HG03442 (cell line): ENCODE measurements around the gene LBX1.

Experiments
- ATAC-seq: cut with Tn5 transposase; IDR thresholded peaks from one replicate; pipeline ENCODE4 v1.9.1; 2021; ENCODE audit warnings: mild to moderate bottlenecking, moderate library complexity; ENCODE audit not compliant: unreplicated experiment

The LBX1 gene

DNA sequence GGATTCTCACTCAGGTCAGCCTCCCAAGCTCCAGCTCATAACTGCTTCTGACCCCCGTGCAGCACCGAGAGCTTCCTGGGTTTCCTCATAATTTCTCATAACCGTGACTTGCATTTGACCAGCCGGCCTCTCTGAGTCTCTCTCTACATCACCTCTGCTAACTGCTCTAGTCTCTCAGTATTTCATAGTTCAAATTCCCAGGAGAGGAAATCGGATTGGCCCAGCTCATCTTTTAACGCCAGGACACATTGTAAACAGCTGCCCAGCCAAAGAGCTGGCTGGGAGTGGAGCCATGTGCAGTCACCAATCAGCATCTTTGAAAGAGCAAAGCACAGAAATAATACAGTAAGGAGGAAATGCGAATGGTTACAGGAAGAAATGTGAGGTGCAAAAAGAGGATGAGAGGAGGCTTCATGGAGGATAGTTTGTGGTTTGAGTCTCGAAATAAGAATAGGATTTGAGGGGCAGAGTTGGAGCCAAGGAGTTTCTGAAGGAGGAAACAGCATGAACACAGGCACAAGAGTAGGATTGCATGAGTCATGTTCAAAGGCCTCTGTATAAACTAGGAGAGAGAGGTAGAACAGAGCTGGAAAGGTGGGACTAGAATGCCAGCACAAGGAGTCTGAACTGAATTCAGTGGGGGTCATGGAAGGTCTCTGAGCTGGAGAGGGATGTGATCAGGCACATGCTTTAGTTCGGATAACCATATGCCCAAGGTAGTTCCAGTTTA is 15.2 kb upstream of the LBX1 start:
- no peak for ATAC-seq

- no peak for ATAC-seq
Measured at GRCh38 chr10:101241840-101242707, 12.8 kb upstream of the LBX1 start.

DNA sequence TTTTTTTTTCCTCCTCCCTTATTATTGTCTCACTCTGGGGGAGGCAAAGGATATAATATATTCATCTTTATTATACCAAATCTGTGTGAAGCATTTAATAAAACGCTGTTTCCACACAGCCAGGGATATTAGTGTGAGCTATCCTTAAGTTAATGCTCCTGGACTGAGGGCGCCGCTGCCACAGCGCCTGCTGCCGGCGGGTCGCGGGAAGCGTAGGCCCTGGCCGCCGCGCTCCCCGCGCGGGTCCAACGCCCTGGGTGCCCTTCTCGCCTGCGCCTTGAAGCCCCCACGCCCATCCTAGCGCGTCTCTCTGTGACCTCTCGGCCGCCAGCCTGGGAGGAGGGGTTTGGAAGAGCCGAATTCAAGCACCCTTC is 9.5 kb upstream of the LBX1 start:
- ATAC-seq = no peak

DNA sequence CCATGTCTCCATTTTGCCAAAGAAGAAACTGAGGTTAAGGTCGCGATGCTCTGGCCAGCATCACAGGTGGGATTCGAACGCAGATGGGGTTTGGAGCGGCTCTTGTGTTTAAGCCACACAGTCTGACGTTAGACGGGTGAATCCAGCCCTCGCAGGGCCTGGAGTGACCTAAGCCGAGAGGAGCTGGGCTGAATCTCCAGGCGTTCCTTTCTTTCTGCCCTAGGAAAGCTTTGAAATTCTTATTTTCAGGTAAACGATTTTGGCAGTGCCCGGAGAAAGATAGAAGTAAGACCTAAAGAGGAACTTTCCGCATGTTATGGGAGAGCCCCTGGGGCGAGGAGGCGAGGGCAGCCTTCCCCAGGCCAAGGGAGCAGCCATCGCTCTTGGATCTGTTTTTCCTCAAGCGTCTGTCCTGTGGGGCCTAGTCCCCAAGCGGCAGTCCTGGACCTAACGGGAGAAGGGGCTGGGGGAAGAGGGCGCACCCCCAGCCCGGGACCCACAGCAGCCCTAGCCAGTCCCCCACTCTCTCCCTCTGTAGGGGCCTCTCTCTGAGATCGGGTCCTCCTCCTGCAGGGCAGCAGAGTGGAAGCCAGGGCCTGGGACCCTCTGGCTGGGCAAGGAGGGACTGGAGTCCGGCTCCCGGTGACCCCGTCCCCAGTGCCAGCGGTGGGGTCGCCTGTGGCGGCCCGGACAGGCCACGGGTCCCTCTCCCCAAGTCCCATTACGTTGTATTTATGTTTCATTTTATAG is 8.9 kb upstream of the LBX1 start:
- ATAC-seq = no peak

DNA sequence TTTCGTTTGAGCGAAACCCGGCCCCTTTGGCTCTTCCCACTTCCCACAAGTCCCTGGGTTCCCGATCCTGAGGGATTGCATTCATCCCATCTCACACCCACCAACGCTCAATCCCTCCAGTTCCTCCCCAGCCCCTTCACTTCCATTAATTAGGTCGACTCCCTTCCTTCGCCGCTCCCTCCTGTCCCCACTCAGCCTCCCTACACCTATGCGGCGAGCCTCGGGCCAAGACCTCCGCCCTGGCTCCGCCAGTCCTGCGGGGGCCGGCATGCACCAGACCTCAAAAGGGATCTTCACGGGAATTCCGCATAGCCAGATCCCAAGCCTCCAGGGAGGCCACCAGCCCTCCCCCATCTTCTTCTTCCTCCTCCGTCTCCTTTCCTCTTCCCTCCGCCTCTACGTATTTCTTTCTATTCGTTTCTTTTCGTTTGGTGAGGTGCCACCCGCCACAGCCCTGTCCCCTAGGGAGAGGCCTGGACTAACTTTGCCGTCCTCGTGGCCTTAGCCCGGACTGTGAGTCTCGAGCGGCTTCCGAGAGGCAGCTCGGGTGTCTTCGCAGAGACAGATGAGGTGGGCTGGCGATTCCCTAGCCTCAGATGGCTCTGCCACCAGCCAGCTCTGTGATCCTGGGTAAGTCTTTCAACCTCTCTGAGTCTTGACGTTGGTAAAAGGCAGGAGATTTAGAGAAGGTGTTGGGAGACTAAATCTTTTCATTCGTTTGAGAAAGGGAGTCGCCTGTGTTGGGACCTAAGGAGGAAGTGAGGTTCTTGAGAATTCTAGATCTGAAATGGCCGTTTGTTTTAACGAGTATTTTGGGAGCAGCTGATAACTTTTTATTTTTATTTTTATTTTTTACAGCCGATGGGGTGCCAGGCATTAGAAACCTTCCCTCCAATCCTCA is 8.1 kb upstream of the LBX1 start:
- ATAC-seq = no peak

DNA sequence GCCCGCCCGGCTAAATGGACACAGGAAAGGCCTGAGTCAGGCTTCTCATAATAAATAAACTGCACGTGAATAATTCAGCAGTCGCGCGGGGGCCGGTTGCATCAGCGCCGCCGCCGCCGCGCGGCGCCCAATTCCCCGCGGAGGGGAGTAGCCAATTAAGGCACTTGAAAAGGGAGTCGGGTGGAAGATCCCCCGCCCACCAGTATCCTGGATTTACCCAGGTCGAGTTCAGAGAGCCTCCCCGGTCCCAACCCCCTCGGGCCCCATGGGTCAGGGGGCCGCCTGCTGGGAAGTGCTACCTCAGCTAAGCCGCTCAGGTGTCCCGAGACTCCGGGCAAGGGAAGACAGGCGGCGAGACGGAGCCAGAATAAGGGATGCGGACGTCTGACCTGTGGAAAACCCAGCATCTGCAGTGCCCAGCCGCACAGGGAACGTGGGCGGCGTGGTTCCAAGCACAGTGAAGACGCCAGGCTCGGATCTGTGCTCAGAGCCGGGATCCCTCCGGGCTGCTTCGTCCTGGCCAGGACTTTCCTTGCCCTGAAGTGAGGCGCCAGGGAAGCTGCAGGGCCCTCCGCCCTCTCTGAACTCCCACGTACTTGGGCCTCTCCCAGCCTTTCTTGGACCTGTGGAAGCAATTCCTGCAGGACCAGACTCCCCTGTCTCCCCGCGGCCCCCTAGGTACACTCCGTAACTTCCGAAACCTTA is 7.3 kb upstream of the LBX1 start:
- ATAC-seq = no peak

- ATAC-seq = no peak
Measured at GRCh38 chr10:101235766-101236165, 6.5 kb upstream of the LBX1 start.

DNA sequence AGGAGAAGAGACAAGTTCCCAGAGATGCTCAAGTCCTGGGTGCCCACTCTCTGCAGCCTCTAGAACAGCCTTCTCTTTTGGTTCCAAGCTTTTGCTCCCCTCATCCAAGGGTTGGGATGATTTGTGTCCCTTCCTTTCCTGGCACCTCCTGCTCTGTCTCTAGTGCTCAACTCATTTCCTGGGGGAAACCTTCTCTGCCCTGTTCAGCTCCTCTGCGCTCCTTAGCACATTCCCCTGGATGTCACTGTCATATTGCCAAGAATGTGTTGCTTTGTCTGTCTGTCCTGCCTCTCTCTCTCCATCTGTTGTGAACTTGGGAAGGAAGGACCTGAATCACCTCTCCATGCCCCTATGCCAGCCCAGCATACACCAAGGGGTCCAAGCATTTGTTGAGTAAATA is 5.1 kb upstream of the LBX1 start:
- ATAC-seq = no peak

- no peak for ATAC-seq
Measured at GRCh38 chr10:101233863-101234262, 4.6 kb upstream of the LBX1 start.

GRCh38 chr10:101233443-101233842 is 4.2 kb upstream of the LBX1 start:
- no peak for ATAC-seq

DNA sequence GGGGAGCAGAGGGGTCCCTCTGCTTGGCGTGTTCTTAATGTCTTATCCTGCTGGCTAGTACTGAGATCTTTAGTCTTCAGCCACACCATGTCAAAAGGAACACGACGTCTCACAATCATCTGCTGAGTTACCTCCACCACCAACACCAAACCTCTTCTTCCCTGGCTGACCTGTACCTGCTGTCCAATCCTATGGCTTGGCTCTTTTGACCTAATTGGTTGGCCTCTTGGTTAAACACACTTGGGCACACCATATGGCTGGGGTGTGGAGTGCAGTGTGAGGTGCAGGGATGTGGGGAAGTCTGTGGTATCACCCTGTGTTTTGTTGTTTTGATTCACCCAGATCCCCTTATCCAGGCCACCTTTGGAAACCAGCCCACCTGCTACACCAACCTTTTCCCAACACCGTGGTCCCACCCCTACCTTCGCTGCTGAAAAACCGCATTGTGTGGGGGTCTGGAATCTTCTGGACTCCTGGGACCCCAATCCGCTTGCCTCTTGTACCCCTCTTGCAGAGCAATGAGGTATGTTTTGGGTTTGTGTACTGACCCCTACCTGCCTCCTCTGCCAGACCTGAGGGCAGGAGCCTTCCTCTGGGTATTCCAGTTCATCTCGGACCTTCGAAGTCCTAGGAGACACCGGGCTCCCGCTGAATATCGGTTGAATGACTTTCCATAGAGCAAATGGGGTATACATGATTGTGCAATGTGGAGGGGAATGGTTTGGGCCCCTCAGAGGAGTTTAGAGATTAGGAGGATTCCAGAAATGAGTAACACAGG is 2.8 kb upstream of the LBX1 start:
- no peak for ATAC-seq

GRCh38 chr10:101231092-101231491 is 1.8 kb upstream of the LBX1 start:
- ATAC-seq = no peak

- ATAC-seq = no peak
Measured at GRCh38 chr10:101230183-101230917, 1.1 kb upstream of the LBX1 start.

DNA sequence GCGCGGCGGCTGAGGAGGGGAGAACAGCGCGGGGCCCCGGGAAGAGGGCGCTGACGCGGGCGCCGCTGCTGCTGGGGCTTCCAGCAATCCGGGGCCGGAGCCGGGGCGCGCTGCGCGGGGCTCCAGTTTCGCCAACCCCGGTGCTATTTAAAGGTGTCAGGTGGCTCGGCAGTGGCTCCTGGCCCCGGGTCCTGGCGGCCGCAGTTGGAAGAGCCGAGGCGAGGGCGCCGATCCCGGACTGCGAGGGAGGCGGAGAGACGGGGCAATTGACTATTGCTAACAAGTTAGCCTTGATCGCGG is 347 bp downstream of the LBX1 start:
- no peak for ATAC-seq

DNA sequence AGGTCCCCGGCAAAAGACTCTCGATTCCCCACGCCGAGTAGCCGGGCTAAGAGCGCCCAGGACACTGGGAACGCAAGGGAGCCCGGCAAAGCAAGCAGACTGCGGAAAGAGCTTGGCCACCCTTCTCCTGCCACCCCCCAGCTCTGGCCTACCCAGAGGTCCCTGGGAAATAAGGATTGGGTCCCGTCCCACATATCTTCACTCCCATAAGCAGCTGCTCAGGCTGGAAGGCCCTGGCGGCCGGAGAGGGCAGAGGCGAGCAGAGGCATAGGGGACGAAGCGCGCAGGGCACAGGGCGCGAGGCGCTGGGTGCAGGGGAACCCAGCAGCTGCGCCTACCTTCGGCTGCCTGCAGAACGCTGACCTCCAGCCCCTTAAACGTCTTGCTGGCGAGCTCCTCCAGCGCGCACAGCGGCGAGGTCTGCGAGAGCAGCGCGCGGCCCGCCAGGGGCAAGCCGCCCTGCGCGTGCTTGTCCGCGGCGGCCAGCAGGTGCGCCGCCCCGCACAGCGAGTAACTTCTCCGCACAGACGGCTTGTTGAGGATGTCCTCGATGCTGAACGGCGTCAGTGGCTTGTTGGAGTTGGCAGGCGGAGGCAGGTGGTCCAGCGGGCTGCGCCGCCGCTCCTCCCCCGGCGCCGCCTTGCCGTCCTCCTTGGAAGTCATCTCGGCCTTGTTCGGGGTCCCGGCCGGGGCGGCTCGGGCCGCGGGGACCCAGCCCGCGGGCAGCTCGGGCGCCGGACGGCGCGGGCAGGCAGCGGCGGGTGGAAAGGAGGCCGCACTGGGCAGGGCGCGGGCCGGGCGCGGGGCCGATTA is 904 bp downstream of the LBX1 start:
- no peak for ATAC-seq

DNA sequence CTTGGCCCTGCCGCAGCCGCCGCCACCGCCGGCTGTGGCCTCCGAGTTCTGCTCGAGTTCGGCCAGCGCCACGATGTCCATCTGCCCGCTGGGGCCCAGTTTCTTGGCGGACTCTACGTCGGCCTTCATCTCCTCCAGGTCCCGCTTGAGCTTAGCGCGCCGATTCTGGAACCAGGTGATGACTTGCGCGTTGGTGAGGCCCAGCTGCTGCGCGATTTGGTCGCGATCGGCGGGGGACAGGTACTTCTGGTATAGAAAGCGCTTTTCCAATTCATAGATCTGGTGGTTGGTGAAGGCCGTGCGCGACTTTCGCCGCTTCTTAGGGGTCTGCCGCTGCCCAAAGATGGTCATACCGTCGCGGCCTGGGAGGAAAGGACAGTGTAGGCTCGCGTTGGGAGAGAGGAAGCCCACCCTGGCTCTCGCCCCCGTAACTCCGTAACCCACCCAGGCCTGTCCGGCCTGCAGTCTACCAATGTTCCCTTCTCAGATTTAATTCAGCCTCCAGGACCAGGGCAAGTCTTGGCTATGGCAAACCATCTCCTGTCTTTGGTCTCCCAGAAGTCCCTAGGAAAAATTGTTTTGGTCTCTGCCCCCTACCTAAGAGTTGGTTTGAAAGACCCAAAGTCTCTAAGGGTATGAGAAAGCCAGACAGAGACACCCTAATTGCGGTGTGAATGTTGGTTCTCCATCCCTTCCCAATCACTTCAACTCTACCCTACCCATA is 1.7 kb downstream of the LBX1 start:
- ATAC-seq = no peak
